SK-N-SH (cell line): ENCODE measurements around the gene PLCH1.

Experiments
- CTCF ChIP-seq: fragments of 200-600 bp; sonication (generic); IDR thresholded peaks from 2 replicates; pipeline ENCODE4 v1.6.1; 2017; ENCODE audit warnings: antibody characterized with exemption, mild to moderate bottlenecking, moderate library complexity
- ELF1 ChIP-seq: IDR thresholded peaks from 2 replicates; pipeline ENCODE4 v1.4.0; 2012
- EP300 ChIP-seq, 2 experiments: IDR thresholded peaks; 2 replicates each; pipeline versions ENCODE4 v1.4.0 to v1.6.1; 2012; ENCODE audit warnings: borderline replicate concordance in 1 of 2, low read depth in 1 of 2, low read length in 1 of 2
- EZH2phosphoT487 ChIP-seq: fragments of 200-600 bp; sonication (generic); IDR thresholded peaks from 2 replicates; pipeline ENCODE4 v1.6.1; 2017; ENCODE audit warnings: low read depth, mixed run types, mild to moderate bottlenecking, antibody characterized with exemption, moderate library complexity, borderline replicate concordance
- POLR2AphosphoS5 ChIP-seq: IDR thresholded peaks from 2 replicates; pipeline ENCODE4 v1.6.1; 2012; ENCODE audit warnings: low read depth, low read length
- RAD21 ChIP-seq: IDR thresholded peaks from 2 replicates; pipeline ENCODE4 v1.6.1; 2012; ENCODE audit warnings: mild to moderate bottlenecking, low read length
- RFX5 ChIP-seq: IDR thresholded peaks from 2 replicates; pipeline ENCODE4 v1.6.1; 2012; ENCODE audit warnings: mild to moderate bottlenecking, improper control_type of control experiment, low read length
- TAF1 ChIP-seq: IDR thresholded peaks from 2 replicates; pipeline ENCODE4 v1.6.1; 2012; ENCODE audit warnings: low read depth, mild to moderate bottlenecking, low read length, moderate library complexity, borderline replicate concordance

- TF ChIP-seq EP300 (IDR thresholded peaks at IDR 0.05; ENCODE audit: borderline replicate concordance in 1 of 2, low read depth in 1 of 2, low read length in 1 of 2) (no peak), RAD21 (no peak), POLR2AphosphoS5 (no peak), CTCF (no peak), EZH2phosphoT487 (no peak), ELF1 (no peak), TAF1 (no peak), RFX5 (no peak)
Observed at GRCh38 chr3:155394240-155394639, 350.6 kb downstream of the PLCH1 start.
